Prostate gland (tissue), 2 donors: ENCODE results near the gene TRMT11.

ENCODE experiments used
- POLR2A ChIP-seq: fragments of 450-650 bp; IDR thresholded peaks from one replicate; pipeline ENCODE4 v1.6.1; 2016; ENCODE audit warnings: antibody characterized with exemption, mild to moderate bottlenecking
- POLR2AphosphoS5 ChIP-seq: sonication (generic); formaldehyde crosslinking; IDR thresholded peaks from one replicate; pipeline ENCODE4 v1.6.1; 2017; ENCODE audit warnings: antibody characterized with exemption
- TF ChIP-seq, protein P1 (sequence below), 4 experiments: fragments of 200-600 bp in 2 of 4; fragments of 450-650 bp in 2 of 4; sonication (generic) in 2 of 4; IDR thresholded peaks; 1 replicate in 3 of 4; 2 replicates in 1 of 4; pipeline ENCODE4 v1.5.1; 2016 to 2019; ENCODE audit warnings: antibody characterized with exemption in 4 of 4, mild to moderate bottlenecking in 2 of 4, moderate library complexity in 2 of 4

DNA sequence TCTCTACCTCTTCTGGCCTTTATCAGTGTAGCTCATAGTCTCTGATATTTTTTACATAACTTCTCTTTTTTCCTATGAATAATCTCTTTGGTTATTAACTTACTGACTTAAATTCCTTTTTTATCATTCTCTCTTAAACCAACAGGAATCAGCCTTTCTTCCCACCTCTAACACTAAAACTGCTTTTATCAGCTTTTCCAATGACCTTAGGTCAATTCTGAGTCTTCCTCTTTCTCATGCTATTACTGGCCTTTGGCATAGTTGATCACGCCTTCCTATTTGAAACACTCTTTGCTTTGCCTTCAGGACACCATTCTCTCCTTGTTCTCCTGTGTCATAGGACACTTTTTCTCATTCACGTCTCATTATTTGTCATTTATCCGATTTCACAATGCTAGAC, 37.9 kb upstream of the TRMT11 start:
- TF ChIP-seq, protein P1, sequence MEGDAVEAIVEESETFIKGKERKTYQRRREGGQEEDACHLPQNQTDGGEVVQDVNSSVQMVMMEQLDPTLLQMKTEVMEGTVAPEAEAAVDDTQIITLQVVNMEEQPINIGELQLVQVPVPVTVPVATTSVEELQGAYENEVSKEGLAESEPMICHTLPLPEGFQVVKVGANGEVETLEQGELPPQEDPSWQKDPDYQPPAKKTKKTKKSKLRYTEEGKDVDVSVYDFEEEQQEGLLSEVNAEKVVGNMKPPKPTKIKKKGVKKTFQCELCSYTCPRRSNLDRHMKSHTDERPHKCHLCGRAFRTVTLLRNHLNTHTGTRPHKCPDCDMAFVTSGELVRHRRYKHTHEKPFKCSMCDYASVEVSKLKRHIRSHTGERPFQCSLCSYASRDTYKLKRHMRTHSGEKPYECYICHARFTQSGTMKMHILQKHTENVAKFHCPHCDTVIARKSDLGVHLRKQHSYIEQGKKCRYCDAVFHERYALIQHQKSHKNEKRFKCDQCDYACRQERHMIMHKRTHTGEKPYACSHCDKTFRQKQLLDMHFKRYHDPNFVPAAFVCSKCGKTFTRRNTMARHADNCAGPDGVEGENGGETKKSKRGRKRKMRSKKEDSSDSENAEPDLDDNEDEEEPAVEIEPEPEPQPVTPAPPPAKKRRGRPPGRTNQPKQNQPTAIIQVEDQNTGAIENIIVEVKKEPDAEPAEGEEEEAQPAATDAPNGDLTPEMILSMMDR (IDR thresholded peaks at IDR 0.05) = no peak
- no peak for TF ChIP-seq POLR2A
- TF ChIP-seq POLR2AphosphoS5 = no peak
